Fibroblast of skin of abdomen (primary cell): Measurements from ENCODE around the gene SCYGR6.

ENCODE experiments used
- DNase-seq: peaks from one replicate; pipeline ENCODE4 v3.0.0-alpha.2; 2013

The SCYGR6 gene

GRCh38 chr2:227710986-227711385 lies 13.6 kb downstream of the SCYGR6 start:
- DNase-seq = no peak

DNA sequence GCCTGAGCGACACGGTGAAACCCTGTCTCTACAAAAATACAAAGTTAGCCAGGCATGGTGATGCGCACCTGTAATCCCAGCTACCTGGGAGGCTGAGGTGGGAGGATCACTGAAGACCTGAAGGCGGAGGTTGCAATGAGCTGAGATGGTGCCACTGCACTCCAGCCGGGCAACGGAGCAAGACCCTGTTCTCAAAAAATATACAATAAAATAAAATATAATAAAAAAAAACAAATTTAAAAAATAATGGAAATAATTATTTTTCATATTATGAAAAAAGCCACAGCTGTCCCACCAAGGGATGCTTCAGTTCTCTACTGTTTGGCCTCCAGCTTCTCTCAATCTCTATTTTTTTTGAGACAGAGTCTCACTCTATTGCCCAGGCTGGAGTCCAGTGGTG lies 17.2 kb downstream of the SCYGR6 start:
- no peak for DNase-seq

DNA sequence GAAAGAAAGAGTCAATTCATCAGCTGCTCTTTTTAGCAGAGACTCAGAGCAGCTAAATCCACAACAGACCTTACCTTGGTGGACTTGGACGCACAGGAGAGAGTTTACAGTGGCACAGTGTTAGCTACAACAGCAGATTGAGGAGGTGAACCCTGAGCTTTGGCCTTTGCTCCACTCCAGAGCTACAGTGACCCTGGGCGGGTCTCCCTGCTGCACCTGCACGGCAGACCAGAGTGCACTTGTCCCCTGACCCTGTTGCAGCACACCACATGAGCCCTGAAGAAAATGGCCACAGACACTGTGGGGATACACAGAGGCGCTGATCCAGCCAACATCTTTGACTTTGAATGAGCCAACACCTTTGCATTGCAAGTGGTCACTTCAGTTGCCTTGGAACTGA lies 17.7 kb downstream of the SCYGR6 start:
- no peak for DNase-seq

DNA sequence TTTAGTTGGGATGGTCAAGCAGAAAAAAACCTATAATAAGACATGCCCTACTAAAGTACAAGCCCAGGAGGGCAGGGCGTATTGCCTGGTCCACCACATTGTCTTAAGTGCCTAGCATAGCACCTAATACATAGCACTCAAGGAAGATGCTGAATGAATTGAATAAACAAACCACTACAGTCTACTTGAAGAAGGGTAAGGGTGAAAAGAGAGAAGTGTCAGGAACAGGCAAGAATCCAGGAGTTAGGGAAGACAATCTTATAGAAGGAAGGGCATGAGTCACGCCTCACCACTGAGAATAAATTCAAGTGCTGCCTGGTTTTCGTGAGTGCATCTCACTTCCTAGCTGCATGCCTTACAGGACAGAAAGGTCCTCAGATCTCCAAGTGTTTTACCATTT lies 20.6 kb downstream of the SCYGR6 start:
- DNase-seq = no peak

GRCh38 chr2:227703280-227703732 lies 21.3 kb downstream of the SCYGR6 start:
- no peak for DNase-seq

GRCh38 chr2:227701556-227701955 lies 23.0 kb downstream of the SCYGR6 start:
- no peak for DNase-seq

- DNase-seq = no peak
Measured at GRCh38 chr2:227696990-227697679, 27.4 kb downstream of the SCYGR6 start.

- DNase-seq = no peak
Measured at GRCh38 chr2:227687189-227687588, 37.4 kb downstream of the SCYGR6 start.

- no peak for DNase-seq
Measured at GRCh38 chr2:227684258-227684657, 40.3 kb downstream of the SCYGR6 start.

DNA sequence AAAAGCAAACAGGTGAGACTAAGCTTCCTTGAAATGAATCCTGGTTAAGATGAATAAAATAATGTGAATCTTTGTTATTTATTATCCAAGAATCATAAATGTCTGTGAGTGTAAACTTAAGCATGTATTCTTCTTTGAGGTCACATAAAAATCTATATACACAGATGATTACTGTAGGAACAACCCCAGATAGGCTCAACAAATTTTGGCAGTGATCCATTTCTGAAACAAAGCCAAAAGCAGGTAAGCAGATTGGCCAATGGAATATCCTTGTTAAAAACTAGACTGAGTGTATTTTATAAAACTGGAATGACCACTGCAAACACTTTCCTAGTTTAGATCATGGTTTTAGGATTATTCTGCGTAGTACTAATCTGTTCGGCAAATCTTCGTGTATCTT lies 46.6 kb downstream of the SCYGR6 start:
- no peak for DNase-seq

- DNase-seq = no peak
Measured at GRCh38 chr2:227674485-227674884, 50.1 kb downstream of the SCYGR6 start.
